Measurements from ENCODE around the gene SLC39A11. TPM values are rescaled to one million over a fixed set of nuclear protein-coding genes. Genes with fewer than 3 reads are reported as not detected.

SLC39A11 gene
- total and polyA plus RNA-seq, 4 donors = 18.9 to 44.9 (median 28.2) TPM

DNA sequence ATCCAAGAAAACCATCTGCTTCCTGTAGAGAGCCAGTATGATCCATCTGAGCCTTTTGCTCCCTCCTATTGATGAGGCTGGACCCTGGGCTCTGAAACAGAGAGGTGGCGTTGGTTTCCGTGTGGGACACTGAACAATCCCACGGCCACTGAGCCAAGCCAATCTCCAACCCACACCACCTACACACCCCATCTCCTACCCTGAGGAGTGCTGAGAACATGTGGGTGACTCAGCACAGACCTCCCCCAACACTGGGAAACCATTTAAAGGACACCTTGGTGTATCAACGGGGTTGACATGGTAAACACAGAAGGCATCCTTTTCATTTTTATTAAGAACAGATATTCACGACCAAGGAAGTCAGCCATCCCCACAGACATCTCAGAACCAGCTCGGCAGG lies 332.1 kb downstream of the SLC39A11 start:
- Histone ChIP-seq H3K27ac (ENCODE audit: low read depth in 1 of 2, low read length in 2 of 2) (no peak overlapping the region), H3K27me3 (ENCODE audit: control insufficient read depth in 4 of 4, insufficient read depth in 4 of 4, low read length in 3 of 4) (no peaks in the 10 kb centered on the region), H3K9ac (ENCODE audit: low read depth in 1 of 2, low read length in 2 of 2) (no peak overlapping the region), H3K4me3 (ENCODE audit: low read depth in 1 of 3, low read length in 3 of 3) (no peak overlapping the region), H3K4me1 (ENCODE audit: control insufficient read depth in 4 of 4, insufficient read depth in 4 of 4, low read length in 3 of 4) (no peaks in the 10 kb centered on the region), H3K36me3 (ENCODE audit: control insufficient read depth in 4 of 4, insufficient read depth in 3 of 4, low read depth in 1 of 4, low read length in 3 of 4) (no peaks in the 10 kb centered on the region), H3K9me3 (ENCODE audit: control insufficient read depth in 4 of 4, low read length in 3 of 4) (no peaks in the 10 kb centered on the region)
- DNase-seq (ENCODE audit: low spot score) = no peak
- WGBS = 97% methylated on average over 6 of the region's 6 CpGs
- no peak for TF ChIP-seq TAF1 (conservative IDR thresholded peaks at IDR 0.05)
- TF ChIP-seq, protein P1, sequence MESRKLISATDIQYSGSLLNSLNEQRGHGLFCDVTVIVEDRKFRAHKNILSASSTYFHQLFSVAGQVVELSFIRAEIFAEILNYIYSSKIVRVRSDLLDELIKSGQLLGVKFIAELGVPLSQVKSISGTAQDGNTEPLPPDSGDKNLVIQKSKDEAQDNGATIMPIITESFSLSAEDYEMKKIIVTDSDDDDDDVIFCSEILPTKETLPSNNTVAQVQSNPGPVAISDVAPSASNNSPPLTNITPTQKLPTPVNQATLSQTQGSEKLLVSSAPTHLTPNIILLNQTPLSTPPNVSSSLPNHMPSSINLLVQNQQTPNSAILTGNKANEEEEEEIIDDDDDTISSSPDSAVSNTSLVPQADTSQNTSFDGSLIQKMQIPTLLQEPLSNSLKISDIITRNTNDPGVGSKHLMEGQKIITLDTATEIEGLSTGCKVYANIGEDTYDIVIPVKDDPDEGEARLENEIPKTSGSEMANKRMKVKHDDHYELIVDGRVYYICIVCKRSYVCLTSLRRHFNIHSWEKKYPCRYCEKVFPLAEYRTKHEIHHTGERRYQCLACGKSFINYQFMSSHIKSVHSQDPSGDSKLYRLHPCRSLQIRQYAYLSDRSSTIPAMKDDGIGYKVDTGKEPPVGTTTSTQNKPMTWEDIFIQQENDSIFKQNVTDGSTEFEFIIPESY (IDR thresholded peaks at IDR 0.05) = no peak
- TF ChIP-seq ATF3 (IDR thresholded peaks at IDR 0.05) = no peak
- no peak for TF ChIP-seq REST (IDR thresholded peaks at IDR 0.05)
- TF ChIP-seq YY1 (IDR thresholded peaks at IDR 0.05) = no peak
- TF ChIP-seq FOXA2 (IDR thresholded peaks at IDR 0.05) = no peak
- no peak for TF ChIP-seq SP1 (IDR thresholded peaks at IDR 0.05)
- TF ChIP-seq NR2F2 (IDR thresholded peaks at IDR 0.05) = no peak
- no peak for TF ChIP-seq RXRA (IDR thresholded peaks at IDR 0.05)
- no peak for TF ChIP-seq GABPA (IDR thresholded peaks at IDR 0.05 in 1 of 2, conservative IDR thresholded peaks at IDR 0.05 in 1 of 2)
- no peak for TF ChIP-seq EGR1 (IDR thresholded peaks at IDR 0.05; ENCODE audit: low read depth in 2 of 2)
- TF ChIP-seq RAD21 (IDR thresholded peaks at IDR 0.05) = no peak
- TF ChIP-seq HNF4G (IDR thresholded peaks at IDR 0.05) = no peak
- TF ChIP-seq CTCF (IDR thresholded peaks at IDR 0.05; ENCODE audit: low read depth, low read length, missing input control) = no peak
- TF ChIP-seq HNF4A (conservative IDR thresholded peaks at IDR 0.05) = no peak
- TF ChIP-seq FOXA1 (IDR thresholded peaks at IDR 0.05) = no peak
- TF ChIP-seq, protein P2, sequence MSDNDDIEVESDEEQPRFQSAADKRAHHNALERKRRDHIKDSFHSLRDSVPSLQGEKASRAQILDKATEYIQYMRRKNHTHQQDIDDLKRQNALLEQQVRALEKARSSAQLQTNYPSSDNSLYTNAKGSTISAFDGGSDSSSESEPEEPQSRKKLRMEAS (IDR thresholded peaks at IDR 0.05) = no peak
- no peak for TF ChIP-seq JUND (IDR thresholded peaks at IDR 0.05)
